ENCODE data around the gene SPPL2B.
"Not testable (repeated sequence)": the region's sequence is repeated elsewhere in the genome, so short reads cannot be mapped to it uniquely, and the experiment has no call there.

SPPL2B gene

DNA sequence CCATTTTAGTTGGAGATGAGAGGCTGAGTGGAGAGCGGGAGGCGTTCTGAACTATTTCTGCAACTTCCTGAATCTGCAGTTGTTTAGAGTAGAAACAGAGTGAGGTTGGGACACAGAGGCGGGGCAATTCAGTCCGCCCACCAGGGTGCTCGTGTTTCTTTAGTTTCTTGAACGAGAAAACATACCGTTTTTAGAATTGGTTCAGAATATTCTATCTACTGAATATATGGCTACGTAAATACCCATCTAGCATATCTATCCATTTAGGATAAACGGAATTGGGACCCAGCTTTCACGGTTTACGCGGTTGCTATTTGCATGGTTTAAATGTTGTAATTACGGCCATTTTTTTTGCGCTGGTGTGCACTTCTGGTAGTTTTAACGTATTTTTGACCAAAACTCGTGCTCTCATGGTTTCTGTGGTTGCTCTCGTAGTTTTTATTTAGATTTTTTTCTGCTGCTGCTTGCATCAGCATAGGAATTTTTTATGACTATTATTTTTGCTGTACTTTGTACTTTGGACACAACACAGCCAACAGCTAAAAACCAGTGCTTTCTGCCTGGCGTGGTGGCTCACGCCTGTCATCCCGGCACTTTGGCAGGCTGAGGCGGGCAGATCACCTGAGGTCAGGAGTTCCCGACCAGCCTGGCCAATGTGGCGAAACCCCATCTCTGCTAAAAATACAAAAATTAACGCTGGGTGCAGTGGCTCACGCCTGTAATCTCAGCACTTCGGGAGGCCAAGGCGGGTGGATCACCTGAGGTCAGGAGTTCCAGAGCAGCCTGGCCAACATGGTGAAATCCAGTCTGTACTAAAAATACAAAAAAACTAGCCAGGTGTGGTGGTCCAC, 66.2 kb downstream of the SPPL2B start:
- H3K4me3 ChIP-seq (replicated peaks; ENCODE audit: low read depth, low read length) = no peak overlapping the region
- TF ChIP-seq, protein P1, sequence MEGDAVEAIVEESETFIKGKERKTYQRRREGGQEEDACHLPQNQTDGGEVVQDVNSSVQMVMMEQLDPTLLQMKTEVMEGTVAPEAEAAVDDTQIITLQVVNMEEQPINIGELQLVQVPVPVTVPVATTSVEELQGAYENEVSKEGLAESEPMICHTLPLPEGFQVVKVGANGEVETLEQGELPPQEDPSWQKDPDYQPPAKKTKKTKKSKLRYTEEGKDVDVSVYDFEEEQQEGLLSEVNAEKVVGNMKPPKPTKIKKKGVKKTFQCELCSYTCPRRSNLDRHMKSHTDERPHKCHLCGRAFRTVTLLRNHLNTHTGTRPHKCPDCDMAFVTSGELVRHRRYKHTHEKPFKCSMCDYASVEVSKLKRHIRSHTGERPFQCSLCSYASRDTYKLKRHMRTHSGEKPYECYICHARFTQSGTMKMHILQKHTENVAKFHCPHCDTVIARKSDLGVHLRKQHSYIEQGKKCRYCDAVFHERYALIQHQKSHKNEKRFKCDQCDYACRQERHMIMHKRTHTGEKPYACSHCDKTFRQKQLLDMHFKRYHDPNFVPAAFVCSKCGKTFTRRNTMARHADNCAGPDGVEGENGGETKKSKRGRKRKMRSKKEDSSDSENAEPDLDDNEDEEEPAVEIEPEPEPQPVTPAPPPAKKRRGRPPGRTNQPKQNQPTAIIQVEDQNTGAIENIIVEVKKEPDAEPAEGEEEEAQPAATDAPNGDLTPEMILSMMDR (IDR thresholded peaks at IDR 0.05; ENCODE audit: low read length, missing control alignments) = no peak
- DNase-seq (ENCODE audit: low read depth) = no peak

DNA sequence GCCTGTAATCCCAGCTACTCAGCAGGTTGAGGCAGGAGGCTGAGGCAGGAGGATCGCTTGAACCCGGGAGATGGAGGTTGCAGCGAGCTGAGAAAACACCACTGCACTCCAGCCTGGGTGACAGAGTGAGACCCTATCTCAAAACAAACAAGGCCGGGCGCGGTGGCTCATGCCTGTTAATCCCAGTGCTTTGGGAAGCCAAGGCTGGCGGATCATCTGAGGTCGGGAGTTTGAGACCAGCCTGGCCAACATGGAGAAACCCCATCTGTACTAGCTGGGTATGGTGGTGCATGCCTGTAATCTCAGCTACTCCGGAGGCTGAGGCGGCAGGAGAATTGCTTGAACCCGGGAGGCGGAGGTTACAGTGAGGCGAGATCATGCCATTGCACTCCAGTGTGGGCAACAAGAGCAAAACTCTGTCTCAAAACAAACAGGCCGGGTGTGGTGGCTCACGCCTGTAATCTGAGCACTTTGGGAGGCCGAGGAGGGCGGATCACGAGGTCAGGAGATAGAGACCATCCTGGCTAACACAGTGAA, 66.9 kb downstream of the SPPL2B start:
- not testable (repeated sequence) for H3K4me3 ChIP-seq (replicated peaks; ENCODE audit: low read depth, low read length); DNase-seq (ENCODE audit: low read depth)

DNA sequence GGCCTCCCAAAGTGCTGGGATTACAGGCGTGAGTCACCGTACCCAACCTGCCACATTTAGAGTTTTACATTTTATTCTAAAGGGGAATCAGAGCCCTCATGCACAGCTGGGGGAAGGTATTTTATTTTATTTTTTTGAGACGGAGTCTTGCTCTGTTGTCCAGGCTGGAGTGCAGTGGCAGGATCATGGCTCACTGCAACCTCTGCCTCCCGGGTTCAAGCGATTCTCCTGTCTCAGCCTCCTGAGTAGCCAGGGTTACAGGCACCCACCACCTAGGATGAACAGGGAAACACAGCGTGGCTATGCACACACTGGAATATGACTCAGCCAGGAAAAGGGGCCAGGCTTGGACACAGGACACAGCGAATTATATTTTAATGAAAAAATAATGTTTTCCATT, 68.7 kb downstream of the SPPL2B start:
- not testable (repeated sequence) for DNase-seq (ENCODE audit: low read depth)

DNA sequence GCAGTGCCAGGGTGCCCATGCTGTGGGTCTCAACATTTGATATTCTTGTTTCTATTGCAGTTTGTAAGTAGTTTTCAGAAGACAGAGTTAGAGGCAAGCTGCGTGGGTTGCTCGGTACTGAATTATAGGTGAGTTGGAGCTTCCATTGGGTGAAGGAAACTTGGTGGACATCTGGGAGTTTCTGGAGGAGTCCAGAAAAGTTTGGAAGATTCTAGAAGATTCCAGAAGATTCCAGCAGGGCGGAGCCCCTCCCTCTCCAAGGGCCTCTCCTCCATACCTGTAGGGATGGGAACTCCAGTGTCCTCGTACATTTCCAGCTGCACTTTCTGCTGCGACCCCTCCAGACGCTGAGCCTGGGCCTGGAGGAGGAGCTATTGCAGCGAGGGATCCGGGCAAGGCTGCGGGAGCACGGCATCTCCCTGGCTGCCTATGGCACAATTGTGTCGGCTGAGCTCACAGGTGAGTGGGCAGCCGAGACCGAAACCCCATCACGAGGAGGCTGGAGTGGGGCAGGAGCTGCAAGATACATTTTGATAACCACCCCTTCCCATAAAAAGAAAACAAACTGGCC, 70.3 kb downstream of the SPPL2B start:
- TF ChIP-seq, protein P1 (IDR thresholded peaks at IDR 0.05; ENCODE audit: low read length, missing control alignments) = no peak
- H3K4me3 ChIP-seq (replicated peaks; ENCODE audit: low read depth, low read length) = no peak overlapping the region
- DNase-seq (ENCODE audit: low read depth) = no peak

More for the DNA sequence above, 68.7 kb downstream of the SPPL2B start:
- not testable (repeated sequence) for H3K4me3 ChIP-seq (replicated peaks; ENCODE audit: low read depth, low read length)

DNA sequence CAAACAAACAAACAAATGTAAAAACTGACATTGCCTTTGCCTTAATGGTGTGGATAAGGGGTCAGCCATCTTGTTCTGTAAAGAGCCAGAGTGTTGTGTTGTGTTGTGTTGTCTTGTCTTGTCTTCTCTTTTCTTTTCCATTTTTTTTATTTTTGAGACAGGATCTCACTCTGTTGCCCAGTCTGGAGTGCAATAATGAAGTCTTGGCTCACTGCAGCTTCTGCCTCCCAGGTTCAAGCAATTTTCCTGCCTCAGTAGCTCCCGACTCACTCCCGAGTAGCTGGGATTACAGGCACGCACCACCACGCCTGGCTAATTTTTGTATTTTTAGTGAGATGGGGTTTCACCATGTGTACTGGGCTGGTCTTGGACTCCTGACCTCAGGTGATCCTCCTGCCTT, 71.1 kb downstream of the SPPL2B start:
- TF ChIP-seq, protein P1 (IDR thresholded peaks at IDR 0.05; ENCODE audit: low read length, missing control alignments) = no peak
- DNase-seq (ENCODE audit: low read depth) = no peak
- no peak overlapping the region for H3K4me3 ChIP-seq (replicated peaks; ENCODE audit: low read depth, low read length)

All from fibroblast of pulmonary artery (primary cell).